K562 (cell line): ENCODE measurements around the gene LRMDA. TPM values are rescaled to one million over a fixed set of nuclear protein-coding genes. Genes with fewer than 3 reads are reported as not detected.

Experiments used
- ATAC-seq: fragments of 200-7000 bp; cut with Tn5 transposase; 3 replicates; pipeline ENCODE4 v1.9.1; 2020; ENCODE audit warnings: moderate library complexity
- BruUV-seq: library from RNA; stranded (reverse); fragments of 400-500 nt; replicated peaks from 2 replicates; lab custom pipeline; 2021; lab: Mats Ljungman, UMichigan
- CTCF ChIA-PET: fragments of 300-600 bp; formaldehyde crosslinking; extraction: SDS; loops from one replicate; lab custom pipeline; 2021; ENCODE audit warnings: low intra/inter-chr PET ratio; lab: Yijun Ruan, JAX
- POLR2A ChIA-PET: fragments of 300-600, 350-650 bp; sonication (Branson Sonifier 250); formaldehyde crosslinking; extraction: SDS; loops from one replicate; lab custom pipeline; 2021; ENCODE audit warnings: antibody characterized with exemption, inconsistent platforms; lab: Yijun Ruan, JAX
- DNase-seq, 4 experiments: peaks; one replicate each; pipeline versions ENCODE4 v3.0.0 to v3.0.0-alpha.2; 2011 to 2018; ENCODE audit warnings: low spot score in 3 of 4, mixed read lengths in 3 of 4; ENCODE audit errors: extremely low read depth in 1 of 4
- FAIRE-seq: peaks from 2 replicates; lab custom pipeline; 2011; peaks lifted over from hg19 to GRCh38; lab: Jason Lieb, UNC
- H2AFZ ChIP-seq: 2 replicates; pipeline ENCODE4 v1.6.0; 2011; ENCODE audit warnings: low read depth, low read length, control low read depth, inconsistent platforms
- H3K27ac ChIP-seq: fragments of 200-600 bp; 3 replicates; pipeline ENCODE4 v1.8.0; 2011; ENCODE audit warnings: low read depth, mild to moderate bottlenecking, control low read depth, inconsistent platforms, low read length, moderate library complexity, mixed read lengths; ENCODE audit errors: extremely low read depth
- H3K27me3 ChIP-seq, 2 experiments: fragments of 300-600 bp in 1 of 2; 2 replicates in 1 of 2; 3 replicates in 1 of 2; pipeline versions ENCODE4 v1.6.0 to v1.8.0; 2011; ENCODE audit warnings: inconsistent platforms in 2 of 2, low read length in 2 of 2, mild to moderate bottlenecking in 1 of 2, mixed read lengths in 1 of 2, moderate library complexity in 1 of 2; ENCODE audit not compliant: control insufficient read depth in 2 of 2, insufficient read depth in 2 of 2
- H3K36me3 ChIP-seq: fragments of 300-600 bp; 3 replicates; pipeline ENCODE4 v1.8.0; 2011; ENCODE audit warnings: mild to moderate bottlenecking, low read length, inconsistent platforms; ENCODE audit not compliant: control insufficient read depth, insufficient read depth
- H3K4me1 ChIP-seq, 2 experiments: fragments of 200-600 bp in 1 of 2; replicated peaks in 1 of 2; 2 replicates in 1 of 2; 3 replicates in 1 of 2; pipeline versions ENCODE4 v1.5.1 to v1.8.0; 2011; ENCODE audit warnings: inconsistent platforms in 2 of 2, low read length in 2 of 2, mild to moderate bottlenecking in 1 of 2, mixed read lengths in 1 of 2, moderate library complexity in 1 of 2; ENCODE audit not compliant: control insufficient read depth in 2 of 2, insufficient read depth in 2 of 2
- H3K4me2 ChIP-seq: 2 replicates; pipeline ENCODE4 v1.6.1; 2011; ENCODE audit warnings: low read length, control low read depth, inconsistent platforms, mixed read lengths; ENCODE audit not compliant: insufficient read depth
- H3K4me3 ChIP-seq: fragments of 200-600 bp; sonication (generic), shearing (Covaris generic); 2 replicates; pipeline ENCODE4 v1.5.1; 2016; ENCODE audit warnings: control low read depth, inconsistent platforms
- H3K79me2 ChIP-seq: fragments of 200-600 bp; 3 replicates; pipeline ENCODE4 v1.8.0; 2011; ENCODE audit warnings: low read length, inconsistent platforms; ENCODE audit not compliant: control insufficient read depth, insufficient read depth
- H3K9ac ChIP-seq, 2 experiments: 2 replicates each; pipeline versions ENCODE4 v1.6.0 to v1.6.1; 2011; ENCODE audit warnings: low read depth in 2 of 2, low read length in 2 of 2, control low read depth in 1 of 2, inconsistent platforms in 1 of 2, mild to moderate bottlenecking in 1 of 2, mixed read lengths in 1 of 2; ENCODE audit not compliant: insufficient read depth in 1 of 2
- H3K9me1 ChIP-seq: one replicate; pipeline ENCODE4 v1.6.0; 2011; ENCODE audit warnings: inconsistent platforms, mild to moderate bottlenecking, low read length, moderate library complexity; ENCODE audit not compliant: control insufficient read depth, insufficient read depth
- H3K9me3 ChIP-seq: replicated peaks from 2 replicates; pipeline ENCODE4 v1.5.1; 2011; ENCODE audit warnings: low read depth, low read length, inconsistent platforms; ENCODE audit not compliant: control insufficient read depth, insufficient read depth
- H4K20me1 ChIP-seq: replicated peaks from 2 replicates; pipeline ENCODE4 v1.6.1; 2011; ENCODE audit warnings: low read length, inconsistent platforms, mixed read lengths; ENCODE audit not compliant: control insufficient read depth, insufficient read depth
- ILK ChIP-seq: fragments of 450-650 bp; IDR thresholded peaks from 2 replicates; pipeline ENCODE4 v1.6.1; 2016; ENCODE audit warnings: missing genetic modification characterization, low read depth, mild to moderate bottlenecking, missing compliant biosample characterization, moderate library complexity, borderline replicate concordance
- PBX2 ChIP-seq, 2 experiments: IDR thresholded peaks in 1 of 2; conservative IDR thresholded peaks in 1 of 2; 2 replicates each; pipeline ENCODE4 v1.6.1; 2016; ENCODE audit warnings: low read depth in 2 of 2, mild to moderate bottlenecking in 1 of 2, missing compliant biosample characterization in 1 of 2, missing genetic modification characterization in 1 of 2, moderate library complexity in 1 of 2
- PKNOX1 ChIP-seq: fragments of 450-650 bp; IDR thresholded peaks from 2 replicates; pipeline ENCODE4 v1.6.1; 2016
- TCF7 ChIP-seq: sonication (generic); IDR thresholded peaks from 2 replicates; pipeline ENCODE4 v1.6.1; 2016; ENCODE audit warnings: antibody characterized with exemption, borderline replicate concordance
- YY1 ChIP-seq, 3 experiments: IDR thresholded peaks; 2 replicates each; pipeline ENCODE4 v1.6.1; 2011; ENCODE audit warnings: low read length in 2 of 3, mild to moderate bottlenecking in 2 of 3, moderate library complexity in 2 of 3, borderline replicate concordance in 1 of 3, control low read depth in 1 of 3, low read depth in 1 of 3; ENCODE audit not compliant: insufficient read depth in 3 of 3, insufficient replicate concordance in 2 of 3, control insufficient read depth in 1 of 3, insufficient read length in 1 of 3; ENCODE audit errors: extremely low read depth in 1 of 3
- ZNF79 ChIP-seq: fragments of 250-450 bp; sonication (Bioruptor Pico); IDR thresholded peaks from 2 replicates; pipeline ENCODE4 v1.4.0; 2020; ENCODE audit warnings: low read depth, mild to moderate bottlenecking, moderate library complexity
- WGBS: fragments of 100-300 bp; shearing (Covaris generic); methylation state at CpG from one replicate; pipeline ENCODE4 v1.1.6; 2016; ENCODE audit warnings: low coverage, mixed read lengths; ENCODE audit not compliant: insufficient coverage; ENCODE audit errors: missing lambda C conversion rate; 5-methylcytosine and 5-hydroxymethylcytosine counted together
- in situ Hi-C: fragments of 300-500 bp; cut with MboI; formaldehyde crosslinking; loops from 4 replicates; pipeline ENCODE4 v1.15.0; 2018; ENCODE audit warnings: inconsistent platforms, mixed read lengths
- intact Hi-C: fragments of 100-400 bp; cut with micrococcal nuclease; formaldehyde crosslinking; loops from 2 replicates; pipeline ENCODE4 v1.14.2; 2022
- polyA plus RNA-seq, 8 experiments: library from polyadenylated mRNA; depleted of rRNA in 4 of 8; stranded (reverse) in 5 of 8; unstranded in 3 of 8; fragments of >200 nt; fragmentation: Nextera tagmentation in 2 of 8; fragmentation: Illumina TruSeq in 1 of 8; extraction: Ambion mirVana in 2 of 8; extraction: Trizol in 1 of 8; gene quantifications; 2 replicates each; pipeline versions ENCODE4 v1.2.1 to v1.2.3, GENCODE V29; 2011 to 2014; ENCODE audit warnings: inconsistent platforms in 1 of 8, missing spikeins in 1 of 8
- total RNA-seq, 7 experiments: library from RNA; depleted of rRNA in 6 of 7; stranded (reverse); fragments of >200 nt in 6 of 7; fragmentation: Illumina TruSeq in 2 of 7; extraction: Trizol in 2 of 7; gene quantifications; 2 replicates each; pipeline versions ENCODE4 v1.2.1 to v1.2.3, GENCODE V29; 2011 to 2021; ENCODE audit warnings: low replicate concordance in 1 of 7
- TF ChIP-seq, protein P1 (sequence below): sonication (generic); IDR thresholded peaks from 2 replicates; pipeline ENCODE4 v1.6.1; 2016
- TF ChIP-seq, protein P2 (sequence below): fragments of 250-450 bp; sonication (Bioruptor Pico); IDR thresholded peaks from 2 replicates; pipeline ENCODE4 v1.8.0; 2022; ENCODE audit warnings: inconsistent platforms, mild to moderate bottlenecking, moderate library complexity, borderline replicate concordance
- TF ChIP-seq, protein P3 (sequence below): fragments of 450-650 bp; IDR thresholded peaks from 2 replicates; pipeline ENCODE4 v1.6.1; 2016; ENCODE audit warnings: antibody characterized with exemption

Gene LRMDA
- total and polyA plus RNA-seq, 9 of the 15 experiments (the other 6 are each of a cell fraction or from before 2014, with no cell fraction given) = 0.25 TPM; not detected in 8

GRCh38 chr10:75935240-75935639, 503.8 kb downstream of the LRMDA start:
- intact Hi-C loops = no loop called here
- FAIRE-seq (no peak), ATAC-seq (no peak), DNase-seq (no peak)
- TF ChIP-seq PBX2 (CRISPR knock-in tag; IDR thresholded peaks at IDR 0.05; ENCODE audit: low read depth) (no peak), PBX2 (tag; conservative IDR thresholded peaks at IDR 0.05; ENCODE audit: low read depth) (peak; percentile 47), ILK (tag) (no peak), TCF7 (no peak), YY1 (IDR thresholded peaks at IDR 0.05; ENCODE audit: borderline replicate concordance in 1 of 3, control insufficient read depth in 1 of 3, extremely low read depth in 1 of 3, insufficient read depth in 3 of 3, insufficient read length in 1 of 3, insufficient replicate concordance in 2 of 3, low read depth in 1 of 3, low read length in 2 of 3) (no peak), PKNOX1 (peak; percentile 7; the same call in 1 of the 2 replicates), ZNF79 (CRISPR knock-in tag) (no peak)
- TF ChIP-seq, protein P1, sequence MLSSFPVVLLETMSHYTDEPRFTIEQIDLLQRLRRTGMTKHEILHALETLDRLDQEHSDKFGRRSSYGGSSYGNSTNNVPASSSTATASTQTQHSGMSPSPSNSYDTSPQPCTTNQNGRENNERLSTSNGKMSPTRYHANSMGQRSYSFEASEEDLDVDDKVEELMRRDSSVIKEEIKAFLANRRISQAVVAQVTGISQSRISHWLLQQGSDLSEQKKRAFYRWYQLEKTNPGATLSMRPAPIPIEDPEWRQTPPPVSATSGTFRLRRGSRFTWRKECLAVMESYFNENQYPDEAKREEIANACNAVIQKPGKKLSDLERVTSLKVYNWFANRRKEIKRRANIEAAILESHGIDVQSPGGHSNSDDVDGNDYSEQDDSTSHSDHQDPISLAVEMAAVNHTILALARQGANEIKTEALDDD = no peak
- TF ChIP-seq, protein P2, sequence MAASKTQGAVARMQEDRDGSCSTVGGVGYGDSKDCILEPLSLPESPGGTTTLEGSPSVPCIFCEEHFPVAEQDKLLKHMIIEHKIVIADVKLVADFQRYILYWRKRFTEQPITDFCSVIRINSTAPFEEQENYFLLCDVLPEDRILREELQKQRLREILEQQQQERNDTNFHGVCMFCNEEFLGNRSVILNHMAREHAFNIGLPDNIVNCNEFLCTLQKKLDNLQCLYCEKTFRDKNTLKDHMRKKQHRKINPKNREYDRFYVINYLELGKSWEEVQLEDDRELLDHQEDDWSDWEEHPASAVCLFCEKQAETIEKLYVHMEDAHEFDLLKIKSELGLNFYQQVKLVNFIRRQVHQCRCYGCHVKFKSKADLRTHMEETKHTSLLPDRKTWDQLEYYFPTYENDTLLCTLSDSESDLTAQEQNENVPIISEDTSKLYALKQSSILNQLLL (CRISPR knock-in tag) = no peak
- TF ChIP-seq, protein P3, sequence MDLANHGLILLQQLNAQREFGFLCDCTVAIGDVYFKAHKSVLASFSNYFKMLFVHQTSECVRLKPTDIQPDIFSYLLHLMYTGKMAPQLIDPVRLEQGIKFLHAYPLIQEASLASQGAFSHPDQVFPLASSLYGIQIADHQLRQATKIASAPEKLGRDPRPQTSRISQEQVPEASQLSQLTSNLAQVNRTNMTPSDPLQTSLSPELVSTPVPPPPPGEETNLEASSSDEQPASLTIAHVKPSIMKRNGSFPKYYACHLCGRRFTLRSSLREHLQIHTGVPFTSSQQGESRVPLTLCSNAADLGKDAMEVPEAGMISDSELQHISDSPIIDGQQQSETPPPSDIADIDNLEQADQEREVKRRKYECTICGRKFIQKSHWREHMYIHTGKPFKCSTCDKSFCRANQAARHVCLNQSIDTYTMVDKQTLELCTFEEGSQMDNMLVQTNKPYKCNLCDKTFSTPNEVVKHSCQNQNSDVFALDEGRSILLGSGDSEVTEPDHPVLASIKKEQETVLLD = no peak
- H3K79me2 ChIP-seq = no peaks in the 10 kb centered on the region
- H3K9ac ChIP-seq = no peak overlapping the region
- in situ Hi-C loops = no loop called here
- H3K4me3 ChIP-seq = no peak overlapping the region
- WGBS = 0% methylated on average over 3 of the region's 3 CpGs
- H4K20me1 ChIP-seq = no peaks in the 10 kb centered on the region
- ChIA-PET CTCF (no interaction called here), POLR2A (no interaction called here)
- H3K27me3 ChIP-seq = no peaks in the 10 kb centered on the region
- no peaks in the 10 kb centered on the region for H3K4me1 ChIP-seq
- no peak overlapping the region for H2AFZ ChIP-seq
- no peaks in the 10 kb centered on the region for H3K9me1 ChIP-seq
- no peak overlapping the region for H3K4me2 ChIP-seq
- no peak overlapping the region for H3K27ac ChIP-seq
- H3K36me3 ChIP-seq = no peaks in the 10 kb centered on the region
- no peaks in the 10 kb centered on the region for H3K9me3 ChIP-seq
- BruUV-seq = no TSS peak
